PFSK-1 (cell line): ENCODE results near the gene FOLR1.

Experiments
- POLR2AphosphoS5 ChIP-seq: IDR thresholded peaks from 2 replicates; pipeline ENCODE4 v1.6.1; 2012; ENCODE audit warnings: low read depth, mild to moderate bottlenecking, control low read depth, low read length, moderate library complexity
- SIN3A ChIP-seq: IDR thresholded peaks from 2 replicates; pipeline ENCODE4 v1.6.1; 2012; ENCODE audit warnings: mild to moderate bottlenecking, low read length, moderate library complexity, borderline replicate concordance; ENCODE audit not compliant: insufficient read depth
- TAF1 ChIP-seq: IDR thresholded peaks from 2 replicates; pipeline ENCODE4 v1.6.1; 2012; ENCODE audit warnings: low read length, control low read depth, borderline replicate concordance; ENCODE audit not compliant: insufficient read depth

- TF ChIP-seq SIN3A (no peak), TAF1 (no peak), POLR2AphosphoS5 (no peak)
These were observed 14.3 kb upstream of the FOLR1 start for GRCh38 chr11:72177656-72178055.
